K562 (cell line): ENCODE results near the gene IRAK2. TPM values are rescaled to one million over a fixed set of nuclear protein-coding genes. Genes with fewer than 3 reads are reported as not detected.

Experiments used
- ADNP ChIP-seq: fragments of 200-800 bp; sonication (Bioruptor generic); IDR thresholded peaks from 2 replicates; pipeline ENCODE4 v1.6.1; 2016; ENCODE audit warnings: missing genetic modification characterization, missing compliant biosample characterization
- AFF1 ChIP-seq, 2 experiments: fragments of 450-650 bp; IDR thresholded peaks; 2 replicates each; pipeline ENCODE4 v1.6.1; 2018; ENCODE audit warnings: mild to moderate bottlenecking in 2 of 2, low read depth in 1 of 2; ENCODE audit not compliant: partially characterized antibody in 2 of 2
- DACH1 ChIP-seq: fragments of 450-650 bp; IDR thresholded peaks from 2 replicates; pipeline ENCODE4 v1.6.1; 2018; ENCODE audit not compliant: partially characterized antibody
- HMBOX1 ChIP-seq: sonication (generic); IDR thresholded peaks from 2 replicates; pipeline ENCODE4 v1.6.1; 2016
- HMGN3 ChIP-seq: IDR thresholded peaks from 2 replicates; pipeline ENCODE4 v1.6.1; 2011; ENCODE audit warnings: borderline replicate concordance, low read depth, mild to moderate bottlenecking, mixed read lengths, low read length; ENCODE audit not compliant: insufficient read length; ENCODE audit errors: extremely low read depth
- MTA2 ChIP-seq: fragments of 450-650 bp; IDR thresholded peaks from 2 replicates; pipeline ENCODE4 v1.6.1; 2016; ENCODE audit warnings: low read depth
- NRF1 ChIP-seq, 2 experiments: fragments of 450-650 bp; IDR thresholded peaks in 1 of 2; conservative IDR thresholded peaks in 1 of 2; 2 replicates each; pipeline ENCODE4 v1.6.1; 2014; ENCODE audit warnings: mild to moderate bottlenecking in 2 of 2
- SMARCB1 ChIP-seq: IDR thresholded peaks from 2 replicates; pipeline ENCODE4 v1.6.1; 2011; ENCODE audit warnings: improper control_type of control experiment, low read depth; ENCODE audit not compliant: insufficient read length
- TEAD2 ChIP-seq: fragments of 450-650 bp; IDR thresholded peaks from 2 replicates; pipeline ENCODE4 v1.6.1; 2016; ENCODE audit warnings: missing genetic modification characterization, control low read depth, missing compliant biosample characterization
- XRCC5 ChIP-seq: fragments of 200-400 bp; formaldehyde crosslinking; IDR thresholded peaks from 2 replicates; pipeline ENCODE4 v1.6.1; 2017; ENCODE audit warnings: low read depth, mild to moderate bottlenecking, low read length
- ZMIZ1 ChIP-seq, 2 experiments: fragments of 150-350 bp in 1 of 2; IDR thresholded peaks; 2 replicates each; pipeline ENCODE4 v1.6.1; 2012 to 2016; ENCODE audit warnings: low read depth in 2 of 2, low read length in 2 of 2, mild to moderate bottlenecking in 1 of 2, moderate library complexity in 1 of 2
- polyA plus RNA-seq, 8 experiments: library from polyadenylated mRNA; depleted of rRNA in 4 of 8; stranded (reverse) in 5 of 8; unstranded in 3 of 8; fragments of >200 nt; fragmentation: Nextera tagmentation in 2 of 8; fragmentation: Illumina TruSeq in 1 of 8; extraction: Ambion mirVana in 2 of 8; extraction: Trizol in 1 of 8; gene quantifications; 2 replicates each; pipeline versions ENCODE4 v1.2.1 to v1.2.3, GENCODE V29; 2011 to 2014; ENCODE audit warnings: inconsistent platforms in 1 of 8, missing spikeins in 1 of 8
- total RNA-seq, 7 experiments: library from RNA; depleted of rRNA in 6 of 7; stranded (reverse); fragments of >200 nt in 6 of 7; fragmentation: Illumina TruSeq in 2 of 7; extraction: Trizol in 2 of 7; gene quantifications; 2 replicates each; pipeline versions ENCODE4 v1.2.1 to v1.2.3, GENCODE V29; 2011 to 2021; ENCODE audit warnings: low replicate concordance in 1 of 7
- TF ChIP-seq, protein P1 (sequence below): fragments of 450-650 bp; IDR thresholded peaks from 2 replicates; pipeline ENCODE4 v1.7.0; 2016; ENCODE audit warnings: borderline replicate concordance
- TF ChIP-seq, protein P2 (sequence below): fragments of 250-450 bp; sonication (Bioruptor Pico); IDR thresholded peaks from 2 replicates; pipeline ENCODE4 v1.5.0; 2022; ENCODE audit warnings: mild to moderate bottlenecking

IRAK2 gene
- total and polyA plus RNA-seq, 9 of the 15 experiments (the other 6 are each of a cell fraction or from before 2014, with no cell fraction given): 0.42 to 4.4 (median 2.7) TPM

GRCh38 chr3:10248184-10248983 is 83.7 kb downstream of the IRAK2 start, which contains the start of gene TATDN2 (continued):
- no peak for TF ChIP-seq AFF1 (IDR thresholded peaks at IDR 0.05; ENCODE audit: low read depth in 1 of 2, partially characterized antibody in 2 of 2)
- TF ChIP-seq MTA2: no peak
- TF ChIP-seq, protein P1, sequence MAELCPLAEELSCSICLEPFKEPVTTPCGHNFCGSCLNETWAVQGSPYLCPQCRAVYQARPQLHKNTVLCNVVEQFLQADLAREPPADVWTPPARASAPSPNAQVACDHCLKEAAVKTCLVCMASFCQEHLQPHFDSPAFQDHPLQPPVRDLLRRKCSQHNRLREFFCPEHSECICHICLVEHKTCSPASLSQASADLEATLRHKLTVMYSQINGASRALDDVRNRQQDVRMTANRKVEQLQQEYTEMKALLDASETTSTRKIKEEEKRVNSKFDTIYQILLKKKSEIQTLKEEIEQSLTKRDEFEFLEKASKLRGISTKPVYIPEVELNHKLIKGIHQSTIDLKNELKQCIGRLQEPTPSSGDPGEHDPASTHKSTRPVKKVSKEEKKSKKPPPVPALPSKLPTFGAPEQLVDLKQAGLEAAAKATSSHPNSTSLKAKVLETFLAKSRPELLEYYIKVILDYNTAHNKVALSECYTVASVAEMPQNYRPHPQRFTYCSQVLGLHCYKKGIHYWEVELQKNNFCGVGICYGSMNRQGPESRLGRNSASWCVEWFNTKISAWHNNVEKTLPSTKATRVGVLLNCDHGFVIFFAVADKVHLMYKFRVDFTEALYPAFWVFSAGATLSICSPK: no peak
- TF ChIP-seq, protein P2, sequence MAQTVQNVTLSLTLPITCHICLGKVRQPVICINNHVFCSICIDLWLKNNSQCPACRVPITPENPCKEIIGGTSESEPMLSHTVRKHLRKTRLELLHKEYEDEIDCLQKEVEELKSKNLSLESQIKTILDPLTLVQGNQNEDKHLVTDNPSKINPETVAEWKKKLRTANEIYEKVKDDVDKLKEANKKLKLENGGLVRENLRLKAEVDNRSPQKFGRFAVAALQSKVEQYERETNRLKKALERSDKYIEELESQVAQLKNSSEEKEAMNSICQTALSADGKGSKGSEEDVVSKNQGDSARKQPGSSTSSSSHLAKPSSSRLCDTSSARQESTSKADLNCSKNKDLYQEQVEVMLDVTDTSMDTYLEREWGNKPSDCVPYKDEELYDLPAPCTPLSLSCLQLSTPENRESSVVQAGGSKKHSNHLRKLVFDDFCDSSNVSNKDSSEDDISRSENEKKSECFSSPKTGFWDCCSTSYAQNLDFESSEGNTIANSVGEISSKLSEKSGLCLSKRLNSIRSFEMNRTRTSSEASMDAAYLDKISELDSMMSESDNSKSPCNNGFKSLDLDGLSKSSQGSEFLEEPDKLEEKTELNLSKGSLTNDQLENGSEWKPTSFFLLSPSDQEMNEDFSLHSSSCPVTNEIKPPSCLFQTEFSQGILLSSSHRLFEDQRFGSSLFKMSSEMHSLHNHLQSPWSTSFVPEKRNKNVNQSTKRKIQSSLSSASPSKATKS (CRISPR knock-in tag): no peak
- 0 out of 4 replicates have a peak, but pooled peaks of 1 of the 2 experiments have one; percentile 9 for TF ChIP-seq ZMIZ1 (IDR thresholded peaks at IDR 0.05; ENCODE audit: low read depth in 2 of 2, low read length in 2 of 2)
- TF ChIP-seq XRCC5: no peak
- no peak for TF ChIP-seq DACH1
- TF ChIP-seq SMARCB1: no peak
- no peak for TF ChIP-seq TEAD2 (tag)
- peak; percentile 87 to 89 for TF ChIP-seq NRF1 (conservative IDR thresholded peaks at IDR 0.05 in 1 of 2, IDR thresholded peaks at IDR 0.05 in 1 of 2)
- TF ChIP-seq HMBOX1: no peak
- TF ChIP-seq ADNP (tag): no peak
- peak; percentile 91 for TF ChIP-seq HMGN3
